NCI-H82 treated with DMSO at 0.1 percent for 48 hours (cell line): ENCODE data around the gene MSANTD1.

Source experiments
- DNase-seq: peaks from one replicate; lab custom pipeline; 2025; ENCODE audit not compliant: unreplicated experiment; lab: John Stamatoyannopoulos, UW

MSANTD1 gene

GRCh38 chr4:3248811-3249661, at the start of gene MSANTD1:
MSANTD1 (plus strand) TSS chr4:3249159; CDS start chr4:3249223, 64 bp downstream.
- DNase-seq, result no peak

- no peak for DNase-seq
Observed at GRCh38 chr4:3199653-3200422, 49.1 kb upstream of the MSANTD1 start.

DNA sequence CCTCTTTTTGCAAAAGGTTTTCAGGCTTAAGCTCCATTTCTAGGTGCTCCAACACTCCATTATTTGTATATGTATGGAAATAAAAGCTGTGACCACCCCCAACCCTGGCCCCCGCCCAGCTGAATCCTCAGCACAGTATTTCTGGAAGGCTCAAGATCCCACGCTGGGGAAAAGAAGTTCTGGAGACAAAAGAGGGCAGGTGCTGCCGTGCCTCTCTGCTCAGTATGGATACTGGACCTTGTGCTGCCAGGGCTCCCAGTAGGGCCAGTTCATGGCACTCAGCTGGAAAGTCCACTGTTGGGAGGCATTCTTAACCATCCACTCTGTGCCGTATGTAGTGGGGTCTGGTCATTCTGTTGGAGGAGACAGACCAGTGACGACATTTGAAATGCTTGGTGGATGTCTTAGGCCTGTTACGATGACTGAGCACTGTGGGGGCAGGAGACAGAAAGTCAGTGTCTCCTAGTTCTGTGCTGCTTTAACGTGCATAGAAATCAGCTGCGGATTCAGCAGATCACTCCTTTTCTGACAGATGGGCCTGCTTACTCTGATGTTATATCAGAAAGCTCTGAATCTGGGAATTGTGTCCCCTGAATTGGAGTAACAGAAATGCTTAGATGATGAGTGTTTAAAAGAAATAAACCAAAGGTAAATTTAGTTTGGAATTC, 48.4 kb upstream of the MSANTD1 start:
- DNase-seq, result no peak

DNA sequence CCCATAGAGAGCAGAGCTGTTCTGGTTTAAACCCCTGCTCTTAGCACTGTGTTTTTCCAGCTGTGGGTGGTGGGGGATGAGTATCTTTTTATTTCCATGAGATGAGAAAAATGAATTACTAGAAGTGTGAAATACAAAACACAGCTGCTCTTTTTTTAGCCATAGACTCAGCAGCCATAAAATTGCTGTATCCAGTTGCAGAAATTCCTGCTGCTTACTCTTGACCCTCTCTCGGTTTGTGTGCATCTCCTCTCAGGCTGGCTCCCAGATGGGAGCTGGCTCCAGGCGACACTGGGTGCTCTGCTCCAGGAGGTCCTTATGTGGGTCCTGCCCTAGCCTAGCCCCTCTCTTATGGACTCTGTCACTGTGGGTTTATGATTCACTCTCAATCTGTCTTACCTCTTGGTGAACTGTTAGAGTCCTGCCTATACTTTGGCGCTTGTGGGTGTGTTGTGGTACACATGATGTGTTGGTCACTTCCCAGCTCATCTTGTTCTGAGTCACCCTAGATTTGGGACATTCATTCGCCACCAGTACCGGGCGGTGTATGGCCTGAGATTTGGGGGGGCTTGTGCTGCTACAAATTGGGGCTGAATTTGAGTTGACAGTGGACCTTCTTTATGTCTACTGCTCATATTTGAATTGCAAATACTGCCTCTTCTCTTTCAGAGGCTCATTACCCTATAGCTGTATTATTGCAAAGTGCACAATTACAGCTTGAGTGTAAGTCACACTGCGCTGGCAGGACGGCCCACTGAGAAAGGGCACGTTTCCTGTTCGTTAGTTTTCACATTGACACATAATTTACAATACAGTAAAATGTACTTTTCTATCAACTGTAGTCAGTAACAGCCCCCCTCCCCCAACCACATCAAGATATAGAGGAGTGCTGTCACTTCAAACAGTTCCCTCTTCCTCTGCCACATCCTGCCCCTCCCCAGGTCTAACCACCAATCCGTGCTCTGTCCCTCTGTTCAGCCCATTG, 46.9 kb upstream of the MSANTD1 start:
- DNase-seq, result no peak

DNA sequence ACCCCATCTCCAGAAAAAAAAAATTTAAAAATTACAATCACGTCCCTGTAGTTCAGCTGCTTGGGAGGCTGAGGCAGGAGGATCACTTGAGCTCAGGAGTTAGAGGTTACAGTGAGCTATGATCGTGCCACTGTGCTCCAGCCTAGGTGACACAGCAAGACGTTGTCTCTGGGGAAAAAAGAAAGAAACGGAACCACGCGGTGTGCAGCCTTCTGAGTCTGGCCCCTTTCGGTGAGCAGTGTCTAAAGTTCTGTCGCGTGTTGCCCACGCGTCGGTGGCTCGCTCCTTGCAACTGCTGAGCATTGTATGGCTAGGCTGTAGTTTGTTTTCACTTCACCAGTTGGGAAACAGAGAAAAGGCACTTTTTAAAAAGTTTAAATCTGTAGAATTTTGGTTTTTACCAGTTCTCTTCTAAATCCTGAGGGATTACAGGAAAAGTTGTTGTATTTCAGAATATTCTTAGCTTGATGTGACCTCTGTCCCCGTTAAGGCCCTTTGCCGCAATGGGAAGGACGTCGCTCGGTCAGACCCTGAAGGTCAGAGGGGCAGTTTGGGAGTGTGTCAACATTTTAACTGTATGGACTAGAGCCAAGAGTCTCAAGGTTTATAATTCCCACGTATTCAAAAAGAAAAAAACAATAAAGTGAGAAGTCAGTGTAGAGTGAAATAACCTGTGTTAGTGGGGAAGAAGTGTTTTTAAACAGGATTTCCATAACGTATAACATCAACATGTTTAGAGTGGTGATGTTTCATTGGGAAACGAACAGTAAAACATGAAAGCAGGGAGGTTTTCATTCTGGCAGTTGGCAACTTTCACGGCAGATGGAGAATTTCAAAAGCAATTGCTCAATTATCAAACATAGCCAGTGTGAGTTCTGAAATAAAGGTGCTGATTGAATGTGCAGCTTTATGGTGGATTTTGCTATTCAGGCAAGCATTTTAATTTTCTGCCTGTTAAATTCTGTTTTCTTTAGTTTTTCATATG, 45.8 kb upstream of the MSANTD1 start:
- no peak for DNase-seq

- DNase-seq, result no peak
Observed at GRCh38 chr4:3203971-3204431, 45.0 kb upstream of the MSANTD1 start.

DNA sequence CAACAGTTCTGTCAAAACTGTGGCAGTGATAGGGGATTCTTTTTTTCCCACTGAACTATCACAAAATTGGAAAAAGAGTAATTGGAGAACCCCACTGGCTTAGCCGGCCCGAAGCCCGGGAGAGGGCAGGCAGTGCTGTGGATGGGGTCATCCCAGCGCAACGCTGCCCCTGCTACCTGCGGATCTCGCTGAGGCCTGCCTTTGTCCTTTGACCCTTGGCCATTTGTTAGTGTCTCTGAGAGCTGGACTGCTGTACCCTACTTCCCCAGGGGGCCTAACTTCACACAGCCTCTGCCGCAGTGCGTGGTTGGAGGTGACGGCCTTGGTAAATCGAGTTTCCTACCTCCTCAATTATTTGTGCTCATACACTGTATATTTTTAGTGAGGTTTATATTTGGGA, 43.0 kb upstream of the MSANTD1 start:
- no peak for DNase-seq

DNA sequence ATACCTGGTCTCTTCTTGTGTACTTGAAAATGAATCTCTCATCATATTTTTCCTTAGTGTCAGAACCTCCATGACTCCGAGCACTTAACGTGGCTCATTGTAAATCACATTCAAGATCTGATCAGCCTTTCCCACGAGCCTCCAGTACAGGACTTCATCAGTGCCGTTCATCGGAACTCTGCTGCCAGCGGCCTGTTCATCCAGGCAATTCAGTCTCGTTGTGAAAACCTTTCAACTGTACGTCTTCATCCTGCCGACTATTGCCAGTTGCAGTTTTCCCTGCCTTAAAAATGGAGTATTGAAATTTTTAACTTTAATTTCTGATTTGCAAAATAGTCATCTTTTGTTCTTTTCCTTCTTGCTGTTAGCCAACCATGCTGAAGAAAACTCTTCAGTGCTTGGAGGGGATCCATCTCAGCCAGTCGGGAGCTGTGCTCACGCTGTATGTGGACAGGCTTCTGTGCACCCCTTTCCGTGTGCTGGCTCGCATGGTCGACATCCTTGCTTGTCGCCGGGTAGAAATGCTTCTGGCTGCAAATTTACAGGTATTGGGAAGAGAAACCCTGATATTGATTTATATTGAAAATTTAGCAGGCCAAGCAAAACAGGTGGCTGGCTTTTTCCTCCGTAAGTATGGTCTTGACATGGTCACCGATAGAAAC, 42.4 kb upstream of the MSANTD1 start:
- no peak for DNase-seq

DNA sequence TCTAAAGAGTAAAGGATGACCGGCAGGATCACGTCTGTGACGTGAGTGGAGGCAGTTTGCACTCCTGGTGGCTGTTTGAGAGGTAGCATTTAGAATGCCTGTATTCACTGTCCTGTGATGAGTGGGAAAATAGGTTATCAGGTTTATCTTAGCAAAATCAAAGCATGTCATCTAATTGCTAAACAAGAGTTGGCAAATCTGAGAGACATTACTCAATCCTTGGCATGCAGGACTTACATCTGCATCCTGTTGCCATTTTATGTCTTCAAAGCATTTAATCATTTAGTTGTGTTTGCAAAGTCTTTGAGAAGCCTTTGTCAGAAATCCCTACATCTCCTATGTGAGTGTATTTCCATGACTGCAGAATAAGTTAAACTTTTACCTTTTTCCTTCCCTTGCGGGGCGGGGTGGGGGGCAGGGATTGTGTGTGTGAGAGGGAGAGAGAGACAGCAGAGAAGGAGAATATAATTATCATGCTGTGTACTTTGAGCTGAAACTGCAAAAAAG, 41.4 kb upstream of the MSANTD1 start:
- no peak for DNase-seq

- DNase-seq, result no peak
Observed at GRCh38 chr4:3208826-3209225, 40.1 kb upstream of the MSANTD1 start.

DNA sequence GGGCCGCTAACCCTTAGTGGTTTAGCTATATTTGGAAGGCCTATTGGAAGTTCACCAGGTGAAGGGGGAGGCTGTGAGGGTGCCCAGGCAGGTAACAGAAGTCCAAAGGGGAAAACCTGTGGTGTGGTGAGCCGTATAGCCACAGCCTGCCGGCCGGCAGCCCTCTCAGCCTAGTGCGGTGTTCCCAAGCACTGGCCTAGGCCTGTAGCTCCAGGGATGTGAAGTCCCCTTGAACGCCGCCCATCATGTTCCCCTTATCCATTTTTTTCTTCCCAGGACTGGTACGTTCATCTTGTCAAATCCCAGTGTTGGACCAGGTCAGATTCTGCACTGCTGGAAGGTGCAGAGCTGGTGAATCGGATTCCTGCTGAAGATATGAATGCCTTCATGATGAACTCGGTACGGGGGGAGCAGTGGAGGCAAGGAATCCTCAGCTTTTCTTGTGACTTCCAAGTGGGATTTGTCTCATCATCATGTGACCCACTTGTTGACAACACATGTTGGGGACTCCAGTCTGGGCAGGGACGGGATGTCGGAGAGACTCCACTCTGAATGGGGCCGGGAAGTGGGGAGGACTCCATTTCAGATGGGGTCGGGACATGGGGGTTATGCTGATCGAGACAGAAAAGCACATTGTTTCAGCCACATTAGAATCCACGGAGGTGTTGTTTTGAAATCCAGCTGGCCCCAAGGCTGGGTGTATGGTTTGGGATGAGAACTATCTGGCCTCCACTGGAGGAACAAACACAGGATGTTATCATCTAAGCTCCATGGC, 39.2 kb upstream of the MSANTD1 start:
- no peak for DNase-seq

DNA sequence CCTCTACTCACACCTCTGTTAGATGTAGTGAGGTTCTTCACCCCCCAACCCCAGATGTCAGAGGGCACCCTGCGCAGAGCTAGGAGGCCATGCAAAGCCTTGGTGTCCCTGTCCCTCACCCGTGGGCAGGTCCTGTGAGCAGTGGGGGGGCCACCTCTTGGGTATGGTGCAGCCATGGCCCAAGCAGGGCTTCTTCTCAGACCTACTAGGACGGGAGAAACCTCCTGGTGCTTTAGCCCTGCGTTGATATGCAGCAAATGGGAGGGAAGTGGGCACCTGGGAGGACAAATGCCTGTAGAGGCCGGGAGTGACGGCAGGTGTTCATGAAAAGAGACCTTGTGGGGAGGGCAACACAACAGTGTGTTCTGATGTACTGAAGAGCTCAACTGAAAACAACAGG, 38.5 kb upstream of the MSANTD1 start:
- DNase-seq, result no peak

DNA sequence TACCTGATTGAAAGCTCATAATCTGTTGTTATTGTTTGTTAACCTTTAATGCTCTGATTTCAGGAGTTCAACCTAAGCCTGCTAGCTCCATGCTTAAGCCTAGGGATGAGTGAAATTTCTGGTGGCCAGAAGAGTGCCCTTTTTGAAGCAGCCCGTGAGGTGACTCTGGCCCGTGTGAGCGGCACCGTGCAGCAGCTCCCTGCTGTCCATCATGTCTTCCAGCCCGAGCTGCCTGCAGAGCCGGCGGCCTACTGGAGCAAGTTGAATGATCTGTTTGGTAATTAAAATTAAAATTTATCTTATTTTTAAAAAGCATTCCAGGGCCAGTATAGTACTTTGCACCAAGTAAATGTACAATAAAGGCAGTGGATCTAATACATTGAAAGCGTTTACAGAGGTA, 37.1 kb upstream of the MSANTD1 start:
- DNase-seq, result no peak

GRCh38 chr4:3212391-3213105, 36.4 kb upstream of the MSANTD1 start:
- DNase-seq, result no peak

- DNase-seq, result no peak
Observed at GRCh38 chr4:3213106-3213425, 35.9 kb upstream of the MSANTD1 start.

DNA sequence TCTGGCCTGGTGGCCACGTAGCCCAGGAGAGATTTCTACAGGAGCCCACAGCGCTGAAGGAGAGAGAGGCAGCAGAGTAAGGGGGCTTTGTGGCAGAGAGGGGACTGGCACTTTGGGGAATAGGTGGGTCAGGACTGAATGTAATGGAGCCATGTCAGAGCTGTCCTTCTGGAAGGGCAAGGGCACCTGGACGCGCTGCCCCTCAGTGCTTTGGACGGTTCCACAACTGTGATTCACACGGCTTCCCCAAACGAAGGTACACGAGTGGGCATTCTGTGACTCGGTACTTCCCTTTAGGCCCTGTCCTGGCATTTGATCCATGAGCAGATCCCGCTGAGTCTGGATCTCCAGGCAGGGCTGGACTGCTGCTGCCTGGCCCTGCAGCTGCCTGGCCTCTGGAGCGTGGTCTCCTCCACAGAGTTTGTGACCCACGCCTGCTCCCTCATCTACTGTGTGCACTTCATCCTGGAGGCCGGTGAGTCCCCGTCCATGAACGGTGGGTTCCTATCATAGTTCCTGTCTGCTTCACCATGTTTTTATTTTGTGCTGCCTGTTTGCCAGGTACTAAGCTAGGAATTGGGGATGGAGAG, 35.2 kb upstream of the MSANTD1 start:
- no peak for DNase-seq

DNA sequence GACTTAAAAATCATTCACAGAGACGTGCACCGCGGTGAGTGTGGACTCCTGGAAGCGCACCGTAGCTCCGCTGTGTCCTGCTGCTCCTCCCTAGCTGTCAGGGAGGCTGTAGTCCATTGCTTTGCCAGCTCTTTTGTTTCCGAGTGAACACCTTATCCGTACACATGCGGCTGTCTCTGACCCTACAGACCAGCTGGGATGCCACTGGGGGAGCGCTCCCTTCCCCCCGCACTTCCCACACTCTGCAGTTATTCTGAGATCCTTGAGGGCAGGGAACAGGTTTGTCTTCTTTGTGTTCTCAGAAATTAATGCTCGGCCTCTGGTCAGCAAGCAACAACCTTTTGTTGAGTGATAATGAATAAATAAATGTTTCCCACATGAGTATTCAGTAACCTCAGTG, 33.7 kb upstream of the MSANTD1 start:
- no peak for DNase-seq
